KOPT-K1 (cell line): Measurements from ENCODE around the gene DNAH12.
"Not testable (repeated sequence)": the region's sequence is repeated elsewhere in the genome, so short reads cannot be mapped to it uniquely, and the experiment has no call there.

ENCODE experiments used
- H3K27ac ChIP-seq: fragments of 200-600 bp; sonication (generic); 2 replicates; pipeline ENCODE4 v1.5.1; 2016; ENCODE audit warnings: antibody characterized with exemption, mild to moderate bottlenecking, low read depth, low read length; ENCODE audit not compliant: poor library complexity, severe bottlenecking
- H3K36me3 ChIP-seq: fragments of 200-600 bp; sonication (generic); 2 replicates; pipeline ENCODE4 v1.5.1; 2017; ENCODE audit warnings: antibody characterized with exemption, mild to moderate bottlenecking, low read length, moderate library complexity; ENCODE audit not compliant: insufficient read depth
- H3K9me3 ChIP-seq: fragments of 200-600 bp; sonication (generic); 2 replicates; pipeline ENCODE4 v1.5.1; 2017; ENCODE audit warnings: antibody characterized with exemption, low read length, mild to moderate bottlenecking; ENCODE audit not compliant: insufficient read depth, poor library complexity, severe bottlenecking

The DNAH12 gene

GRCh38 chr3:57397175-57398026, 146.7 kb downstream of the DNAH12 start:
- peak overlapping the region; percentile 21 for H3K27ac ChIP-seq
- H3K36me3 ChIP-seq, result no peaks in the 10 kb centered on the region
- no peaks in the 10 kb centered on the region for H3K9me3 ChIP-seq

DNA sequence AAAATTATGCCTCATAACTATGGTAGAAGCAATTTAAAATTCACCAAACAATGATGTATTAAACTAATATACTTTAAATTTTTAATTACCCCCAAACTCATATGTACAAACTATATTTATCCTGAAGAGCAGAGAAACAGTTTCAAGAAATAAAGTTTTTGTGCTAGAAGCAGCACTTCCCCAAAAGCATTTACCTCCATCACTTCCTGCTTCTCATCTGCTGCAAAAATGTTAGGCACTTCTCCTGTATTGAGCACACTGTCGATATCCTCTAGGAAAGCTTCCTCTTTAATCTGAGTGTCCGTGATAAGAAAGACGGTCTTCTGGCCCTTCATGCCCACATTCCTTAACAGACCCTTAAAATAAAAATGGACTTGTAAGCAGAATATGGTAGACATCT, 150.2 kb downstream of the DNAH12 start:
- H3K36me3 ChIP-seq, result no peaks in the 10 kb centered on the region
- no peak overlapping the region for H3K27ac ChIP-seq
- H3K9me3 ChIP-seq, result no peaks in the 10 kb centered on the region

DNA sequence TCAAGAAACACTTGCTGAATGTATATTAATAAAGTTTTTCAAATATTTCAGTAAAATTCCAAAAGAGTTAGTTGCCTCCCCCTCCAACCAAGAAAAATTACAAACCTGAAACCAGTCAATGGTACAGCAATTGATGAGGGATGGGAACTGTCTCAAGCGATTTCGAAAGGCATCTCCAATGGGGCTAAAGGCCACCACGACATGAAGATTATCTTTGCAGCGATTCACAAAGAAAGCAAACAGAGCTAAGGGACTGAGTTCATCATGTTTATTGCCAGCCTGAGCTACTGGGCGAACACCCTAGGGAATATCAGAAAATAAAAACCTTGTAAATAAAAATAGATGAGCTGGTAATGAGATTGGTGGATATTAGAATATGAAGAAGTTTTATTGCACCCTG, 152.4 kb downstream of the DNAH12 start:
- Histone ChIP-seq H3K36me3 (no peaks in the 10 kb centered on the region), H3K9me3 (no peaks in the 10 kb centered on the region), H3K27ac (no peak overlapping the region)

- Histone ChIP-seq H3K27ac (no peak overlapping the region), H3K9me3 (no peaks in the 10 kb centered on the region), H3K36me3 (no peaks in the 10 kb centered on the region)
Observed at GRCh38 chr3:57389271-57389670, 154.9 kb downstream of the DNAH12 start.

GRCh38 chr3:57386307-57386706, 157.8 kb downstream of the DNAH12 start:
- Histone ChIP-seq H3K9me3 (no peaks in the 10 kb centered on the region), H3K27ac (no peak overlapping the region), H3K36me3 (no peaks in the 10 kb centered on the region)

GRCh38 chr3:57385498-57385897, 158.6 kb downstream of the DNAH12 start:
- Histone ChIP-seq H3K9me3 (no peaks in the 10 kb centered on the region), H3K36me3 (no peaks in the 10 kb centered on the region), H3K27ac (no peak overlapping the region)

GRCh38 chr3:57383838-57384237, 160.3 kb downstream of the DNAH12 start:
- H3K36me3 ChIP-seq, result no peaks in the 10 kb centered on the region
- H3K9me3 ChIP-seq, result no peaks in the 10 kb centered on the region
- no peak overlapping the region for H3K27ac ChIP-seq

DNA sequence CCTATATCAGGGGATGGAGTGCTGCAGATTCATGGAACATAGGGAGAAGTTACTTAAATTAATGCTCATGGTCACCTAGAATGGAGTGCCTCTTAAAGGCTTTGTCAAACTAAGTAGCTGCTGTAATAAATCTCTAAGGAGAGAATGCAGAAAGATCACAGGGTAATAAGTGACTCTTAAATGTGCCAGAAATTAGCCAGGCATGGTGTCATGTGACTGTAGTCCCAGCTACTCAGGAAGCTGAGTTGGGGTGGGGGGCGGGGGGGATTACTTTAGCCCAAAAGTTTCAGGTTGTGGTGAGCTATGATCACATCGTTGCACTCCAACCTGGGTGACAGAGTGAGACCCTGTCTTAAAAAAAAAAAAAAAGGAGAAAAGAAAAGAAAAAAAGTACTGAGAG, 160.7 kb downstream of the DNAH12 start:
- no peaks in the 10 kb centered on the region for H3K36me3 ChIP-seq

GRCh38 chr3:57382933-57383332, 161.2 kb downstream of the DNAH12 start:
- Histone ChIP-seq H3K9me3 (no peaks in the 10 kb centered on the region), H3K27ac (no peak overlapping the region), H3K36me3 (no peaks in the 10 kb centered on the region)

More for the DNA sequence above, 160.7 kb downstream of the DNAH12 start:
- Histone ChIP-seq H3K27ac (no peak overlapping the region), H3K9me3 (no peaks in the 10 kb centered on the region)

GRCh38 chr3:57370341-57370740, 173.8 kb downstream of the DNAH12 start:
- H3K36me3 ChIP-seq, result no peaks in the 10 kb centered on the region
- peaks cover 14% of the 10 kb centered on the region for H3K9me3 ChIP-seq
- H3K27ac ChIP-seq, result no peak overlapping the region

DNA sequence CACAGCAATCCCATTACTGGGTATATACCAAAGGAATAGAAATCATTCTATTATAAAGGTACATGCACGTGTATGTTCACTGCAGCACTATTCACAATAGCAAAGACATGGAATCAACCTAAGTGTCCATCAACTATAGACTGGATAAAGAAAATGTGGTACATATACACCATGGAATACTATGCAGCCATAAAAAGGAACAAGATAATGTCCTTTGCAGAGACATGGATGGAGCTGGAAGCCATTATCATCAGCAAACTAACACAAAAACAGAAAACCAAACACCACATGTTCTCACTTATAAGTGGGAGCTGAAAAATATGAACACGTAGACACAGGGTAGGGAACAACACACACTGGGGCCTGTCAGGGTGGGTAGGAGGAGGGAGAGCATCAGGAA, 179.1 kb downstream of the DNAH12 start:
- not testable (repeated sequence) for H3K9me3 ChIP-seq, H3K27ac ChIP-seq, H3K36me3 ChIP-seq

DNA sequence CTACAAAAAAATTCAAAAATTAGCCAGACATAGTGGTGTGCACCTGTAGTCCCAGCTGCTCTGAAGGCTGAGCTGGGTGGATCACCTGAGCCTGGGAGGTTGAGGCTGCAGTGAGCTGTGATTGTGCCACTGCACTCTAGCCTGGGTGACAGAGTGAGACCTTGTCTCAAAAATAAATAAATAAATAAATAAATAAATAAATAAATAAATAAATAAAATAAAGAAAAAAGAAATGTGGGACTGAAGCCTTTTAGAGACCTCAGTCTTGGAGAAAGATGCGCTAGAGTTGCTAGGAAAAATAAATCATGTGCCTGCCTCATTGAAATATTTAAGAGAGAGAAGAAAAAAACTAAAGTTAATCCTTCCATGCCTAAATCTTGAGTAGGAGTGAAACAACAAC, 187.9 kb downstream of the DNAH12 start:
- H3K9me3 ChIP-seq, H3K36me3 ChIP-seq, H3K27ac ChIP-seq: not testable (repeated sequence)

DNA sequence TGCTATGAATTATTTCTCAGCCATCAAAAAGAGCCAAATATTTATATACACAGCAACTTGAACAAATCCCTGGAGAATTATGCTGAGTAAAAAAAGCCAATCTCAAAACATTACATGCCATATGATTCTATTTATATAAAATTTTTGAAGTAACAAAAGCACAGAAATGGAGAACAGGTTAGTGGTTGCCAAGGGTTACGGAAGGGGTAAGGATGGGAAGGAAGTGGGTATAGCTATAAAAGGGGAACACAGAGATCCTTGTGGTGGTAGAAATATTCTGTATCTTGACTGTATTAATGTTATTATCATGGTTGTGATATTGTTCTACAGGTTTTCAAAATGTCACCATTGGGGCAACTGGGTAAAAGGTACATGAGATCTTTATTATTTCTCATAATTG, 189.4 kb downstream of the DNAH12 start:
- H3K27ac ChIP-seq, result no peak overlapping the region
- H3K9me3 ChIP-seq, result no peaks in the 10 kb centered on the region
- no peaks in the 10 kb centered on the region for H3K36me3 ChIP-seq

DNA sequence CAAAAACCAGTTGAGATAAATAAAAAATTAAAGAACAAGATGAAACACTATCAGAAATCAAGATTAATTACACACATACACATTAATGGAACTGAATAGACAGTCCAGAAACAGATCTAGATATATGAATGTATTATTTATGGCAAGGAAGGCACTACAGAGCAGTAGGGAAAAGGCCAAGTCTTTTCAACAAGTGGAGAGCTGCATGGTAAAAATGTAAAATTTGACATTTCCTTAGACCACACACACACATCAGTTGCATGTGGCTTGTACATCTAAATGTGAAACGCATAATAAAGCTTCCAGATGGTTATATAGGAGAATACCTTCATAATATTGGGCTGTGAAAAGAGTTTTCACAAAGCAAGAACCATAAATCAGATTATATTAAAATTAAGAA, 193.9 kb downstream of the DNAH12 start:
- H3K9me3 ChIP-seq, result no peaks in the 10 kb centered on the region
- H3K36me3 ChIP-seq, result no peaks in the 10 kb centered on the region

GRCh38 chr3:57339071-57339642, 205.0 kb downstream of the DNAH12 start:
- H3K36me3 ChIP-seq, H3K27ac ChIP-seq, H3K9me3 ChIP-seq: not testable (repeated sequence)

More for the DNA sequence above, 193.9 kb downstream of the DNAH12 start:
- H3K27ac ChIP-seq, result no peak overlapping the region
